GM15510 (cell line): ENCODE results near the gene DNAJC22.
A peak's percentile ranks its signal among the peaks of the same experiment; 100 is the strongest.

Experiments
- POLR2A ChIP-seq: IDR thresholded peaks from 3 replicates; pipeline ENCODE4 v1.6.1; 2011; ENCODE audit warnings: borderline replicate concordance; ENCODE audit not compliant: insufficient read length; ENCODE audit errors: extremely low read depth

The DNAJC22 gene

DNA sequence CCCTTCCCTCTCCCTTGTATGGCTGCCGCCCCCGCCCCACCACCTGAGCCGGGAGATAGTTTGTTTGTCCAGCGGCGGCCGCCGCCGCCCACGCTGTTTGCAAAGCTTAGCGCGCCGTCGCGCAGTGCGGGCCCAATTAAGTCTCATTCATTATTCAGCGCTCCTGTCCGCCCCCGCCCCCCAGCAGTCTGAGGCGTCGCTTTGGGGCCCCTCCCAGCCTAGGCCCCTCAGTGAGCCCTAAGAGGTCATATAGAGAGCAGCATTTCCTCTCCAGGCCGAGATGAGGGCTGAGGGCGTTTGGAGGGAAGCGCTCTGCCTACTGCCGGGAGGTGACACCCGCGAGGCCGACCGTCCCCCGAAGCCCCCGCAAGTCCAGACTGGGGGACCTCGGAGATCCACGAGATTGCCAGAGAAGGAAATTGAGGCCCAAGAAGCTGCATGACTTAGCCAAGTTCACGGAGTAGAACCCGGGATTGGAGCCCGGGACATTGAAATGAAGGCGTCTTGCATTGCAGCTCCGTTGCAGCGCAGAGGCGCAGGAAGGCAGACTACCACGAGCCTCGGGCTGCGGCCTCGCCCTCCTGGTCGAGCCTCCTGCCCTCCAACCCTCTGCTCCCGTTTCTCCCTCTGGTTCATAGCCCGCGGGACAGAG lies at the start of gene DNAJC22:
Gene DNAJC22 (plus strand): TSS at position 230 of the 652 bp plus-strand sequence. CDS start 1,985 bp downstream, outside the sequence.
- TF ChIP-seq POLR2A: no peak

DNA sequence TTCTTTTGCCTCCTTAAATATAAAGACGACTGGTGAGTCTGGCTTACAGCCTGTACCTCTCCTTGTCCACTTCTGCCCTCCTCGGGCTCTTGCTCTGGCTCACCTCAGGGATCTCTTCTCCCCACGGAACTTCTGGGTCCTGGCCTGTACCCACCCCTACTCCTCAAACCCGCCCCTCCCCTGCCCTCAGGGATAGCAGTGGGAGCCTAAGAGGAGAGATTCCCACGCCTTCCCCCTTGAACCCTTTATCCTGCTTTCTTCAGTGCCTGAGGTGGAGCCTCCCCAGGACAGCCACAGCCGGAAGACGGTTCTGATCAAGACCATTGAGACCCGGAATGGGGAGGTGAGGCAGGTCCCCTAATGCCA lies 49.0 kb upstream of the DNAJC22 start:
- no peak for TF ChIP-seq POLR2A

GRCh38 chr12:49298160-49298559 lies 48.5 kb upstream of the DNAJC22 start:
- TF ChIP-seq POLR2A: no peak

DNA sequence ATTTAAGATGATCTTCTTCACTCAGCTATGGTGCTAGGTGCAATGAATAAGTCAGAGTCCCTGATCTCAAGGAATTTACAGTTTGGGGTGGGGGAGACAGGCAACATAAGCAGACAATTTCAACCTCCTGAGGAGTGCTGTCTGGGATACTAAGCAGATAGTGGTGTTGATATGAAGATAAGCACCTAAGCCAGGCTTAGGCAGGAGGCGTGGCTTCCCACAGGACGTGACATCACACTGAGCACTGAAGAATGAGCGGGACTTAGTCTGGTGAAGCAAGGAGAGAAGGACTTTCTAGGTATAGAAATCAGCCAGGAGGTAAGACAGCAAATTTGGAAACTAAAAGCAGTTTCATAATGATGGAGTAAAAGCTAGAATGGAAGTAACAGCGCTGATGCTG lies 44.9 kb upstream of the DNAJC22 start:
- no peak for TF ChIP-seq POLR2A

DNA sequence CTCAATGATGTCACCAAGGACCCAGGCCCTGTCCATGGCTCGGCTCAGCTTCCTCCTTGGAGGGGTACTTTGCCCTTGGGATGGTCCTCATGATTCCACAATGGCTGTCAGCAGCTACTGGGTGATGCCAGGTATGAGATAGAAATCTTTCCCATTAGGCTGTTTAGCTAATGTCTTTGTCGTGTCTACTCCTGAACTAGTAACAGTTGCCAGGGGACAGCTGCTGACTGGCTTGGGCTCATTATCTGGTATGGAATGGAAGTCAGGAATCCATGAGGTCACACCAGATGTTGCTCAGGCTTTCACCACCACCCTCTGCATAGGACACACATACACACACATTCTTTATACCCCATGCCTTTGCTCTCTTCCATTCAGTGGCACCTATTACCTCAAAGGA lies 42.5 kb upstream of the DNAJC22 start:
- TF ChIP-seq POLR2A: no peak

- no peak for TF ChIP-seq POLR2A
Measured at GRCh38 chr12:49305762-49306510, 40.8 kb upstream of the DNAJC22 start.

GRCh38 chr12:49309386-49309785 lies 37.3 kb upstream of the DNAJC22 start:
- TF ChIP-seq POLR2A: no peak

GRCh38 chr12:49314811-49315210 lies 31.9 kb upstream of the DNAJC22 start:
- TF ChIP-seq POLR2A: no peak

- no peak for TF ChIP-seq POLR2A
Measured at GRCh38 chr12:49322367-49322707, 24.4 kb upstream of the DNAJC22 start.

DNA sequence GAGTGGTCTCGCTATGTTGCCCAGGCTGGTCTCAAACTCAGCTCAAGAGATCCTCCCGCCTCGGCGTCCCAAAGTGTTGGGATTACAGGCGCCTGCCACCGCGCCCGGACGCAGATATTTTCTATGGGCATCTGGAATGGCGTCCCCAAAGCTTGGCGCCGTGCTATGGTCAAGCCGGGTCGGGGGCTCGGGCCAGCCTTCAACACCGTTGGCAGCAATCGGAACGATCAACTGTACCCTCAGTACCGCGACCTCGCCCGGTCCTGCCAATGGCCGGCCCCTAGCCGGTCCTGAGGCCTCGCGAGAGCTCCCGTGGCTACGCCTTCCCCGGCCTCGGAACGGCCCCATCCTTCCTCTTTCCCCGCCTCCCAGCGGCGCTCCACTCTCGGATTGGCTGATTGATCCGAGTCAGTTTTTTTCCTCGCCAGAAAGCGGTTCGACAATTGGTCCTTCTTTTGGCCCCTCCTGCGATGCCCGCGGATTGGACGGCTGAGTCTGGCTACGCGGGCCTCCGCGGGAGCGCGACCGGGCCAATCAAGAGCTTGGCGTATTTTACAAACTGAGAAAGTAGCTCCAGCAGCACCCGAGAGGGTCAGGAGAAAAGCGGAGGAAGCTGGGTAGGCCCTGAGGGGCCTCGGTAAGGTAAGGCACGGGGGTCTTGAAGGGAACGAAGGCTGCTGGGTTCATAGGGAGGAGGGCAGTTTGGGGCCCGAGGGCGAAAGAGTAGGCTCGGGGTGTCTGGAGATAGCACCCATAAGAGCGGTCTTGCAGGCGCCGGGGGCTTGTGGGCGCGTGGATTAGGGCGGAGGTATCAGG lies 23.8 kb upstream of the DNAJC22 start, which contains the start of gene TROAP:
Gene TROAP (plus strand): TSS at position 548 of the 816 bp plus-strand sequence. CDS start 354 bp downstream, outside the sequence.
- peak; percentile 86 for TF ChIP-seq POLR2A

DNA sequence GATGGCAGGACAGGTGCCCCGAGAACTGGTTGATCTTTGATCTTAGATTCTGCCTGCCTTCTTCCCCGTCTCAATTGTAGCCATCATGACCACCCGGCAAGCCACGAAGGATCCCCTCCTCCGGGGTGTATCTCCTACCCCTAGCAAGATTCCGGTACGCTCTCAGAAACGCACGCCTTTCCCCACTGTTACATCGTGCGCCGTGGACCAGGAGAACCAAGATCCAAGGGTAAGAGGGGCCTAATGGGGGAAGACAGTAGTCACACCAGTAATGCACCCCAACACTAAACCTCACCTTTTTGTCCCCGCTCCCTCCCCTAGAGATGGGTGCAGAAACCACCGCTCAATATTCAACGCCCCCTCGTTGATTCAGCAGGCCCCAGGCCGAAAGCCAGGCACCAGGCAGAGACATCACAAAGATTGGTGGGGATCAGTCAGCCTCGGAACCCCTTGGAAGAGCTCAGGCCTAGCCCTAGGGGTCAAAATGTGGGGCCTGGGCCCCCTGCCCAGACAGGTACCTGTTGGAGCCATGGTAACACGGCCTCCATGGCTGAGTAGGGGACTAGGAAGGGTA lies 23.1 kb upstream of the DNAJC22 start:
- no peak for TF ChIP-seq POLR2A

GRCh38 chr12:49325606-49326005 lies 21.1 kb upstream of the DNAJC22 start:
- no peak for TF ChIP-seq POLR2A

DNA sequence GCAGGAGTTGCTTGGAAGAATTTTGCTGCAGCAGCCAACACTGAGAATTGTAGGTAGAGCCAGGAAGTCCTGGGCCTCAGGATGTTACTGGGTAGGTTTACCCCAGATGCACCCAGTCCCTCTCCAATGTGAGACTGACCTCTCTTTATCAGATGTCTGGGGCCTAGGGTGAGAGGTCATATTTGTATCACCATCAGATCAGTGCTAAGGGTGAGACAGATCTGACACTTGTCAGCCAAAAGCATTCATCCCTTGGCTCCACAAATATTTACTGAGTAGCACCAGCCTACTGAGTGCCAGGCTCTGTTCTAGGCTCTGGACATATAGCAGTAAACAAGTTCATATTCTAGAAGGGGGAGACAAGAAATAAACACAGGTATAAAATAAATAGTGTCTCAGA lies 19.3 kb upstream of the DNAJC22 start:
- no peak for TF ChIP-seq POLR2A

GRCh38 chr12:49327887-49328286 lies 18.8 kb upstream of the DNAJC22 start:
- no peak for TF ChIP-seq POLR2A

GRCh38 chr12:49328816-49329215 lies 17.9 kb upstream of the DNAJC22 start:
- no peak for TF ChIP-seq POLR2A

DNA sequence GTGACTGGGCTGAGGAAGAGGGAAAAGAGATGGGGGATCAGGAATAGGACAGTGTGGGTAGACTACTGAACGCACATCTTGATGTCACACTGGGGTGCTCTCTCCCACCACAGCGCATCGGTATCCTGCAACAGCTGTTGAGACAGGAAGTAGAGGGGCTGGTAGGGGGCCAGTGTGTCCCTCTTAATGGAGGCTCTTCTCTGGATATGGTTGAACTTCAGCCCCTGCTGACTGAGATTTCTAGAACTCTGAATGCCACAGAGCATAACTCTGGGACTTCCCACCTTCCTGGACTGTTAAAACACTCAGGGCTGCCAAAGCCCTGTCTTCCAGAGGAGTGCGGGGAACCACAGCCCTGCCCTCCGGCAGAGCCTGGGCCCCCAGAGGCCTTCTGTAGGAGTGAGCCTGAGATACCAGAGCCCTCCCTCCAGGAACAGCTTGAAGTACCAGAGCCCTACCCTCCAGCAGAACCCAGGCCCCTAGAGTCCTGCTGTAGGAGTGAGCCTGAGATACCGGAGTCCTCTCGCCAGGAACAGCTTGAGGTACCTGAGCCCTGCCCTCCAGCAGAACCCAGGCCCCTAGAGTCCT lies 16.6 kb upstream of the DNAJC22 start:
- TF ChIP-seq POLR2A: no peak
